ENCODE measurements around the gene FILIP1L.
A peak's percentile ranks its signal among the peaks of the same experiment; 100 is the strongest.

Gene FILIP1L

GRCh38 chr3:100006570-100007271 lies 107.6 kb downstream of the FILIP1L start:
- DNase-seq, result no peak

- no peak for DNase-seq
Measured at GRCh38 chr3:100005665-100006393, 108.5 kb downstream of the FILIP1L start.

- no peak for DNase-seq
Measured at GRCh38 chr3:100004931-100005330, 109.4 kb downstream of the FILIP1L start.

- DNase-seq, result no peak
Measured at GRCh38 chr3:100003609-100004503, 110.4 kb downstream of the FILIP1L start.

GRCh38 chr3:100002599-100003350 lies 111.5 kb downstream of the FILIP1L start:
- DNase-seq, result peak; percentile 75

- peak; percentile 87 for DNase-seq
Measured at GRCh38 chr3:100001526-100002270, 112.6 kb downstream of the FILIP1L start.

- no peak for DNase-seq
Measured at GRCh38 chr3:100001083-100001482, 113.2 kb downstream of the FILIP1L start.

- no peak for DNase-seq
Measured at GRCh38 chr3:99999536-99999935, 114.8 kb downstream of the FILIP1L start.

- no peak for DNase-seq
Measured at GRCh38 chr3:99997293-99997692, 117.0 kb downstream of the FILIP1L start.

- no peak for DNase-seq
Measured at GRCh38 chr3:99990179-99990578, 124.1 kb downstream of the FILIP1L start.

GRCh38 chr3:99984668-99985067 lies 129.6 kb downstream of the FILIP1L start:
- no peak for DNase-seq

- no peak for DNase-seq
Measured at GRCh38 chr3:99984139-99984538, 130.2 kb downstream of the FILIP1L start.

GRCh38 chr3:99982650-99983049 lies 131.7 kb downstream of the FILIP1L start:
- DNase-seq, result no peak

GRCh38 chr3:99981138-99981537 lies 133.2 kb downstream of the FILIP1L start:
- no peak for DNase-seq

- no peak for DNase-seq
Measured at GRCh38 chr3:99980606-99981005, 133.7 kb downstream of the FILIP1L start.

- DNase-seq, result no peak
Measured at GRCh38 chr3:99978221-99978620, 136.1 kb downstream of the FILIP1L start.

- DNase-seq, result no peak
Measured at GRCh38 chr3:99976584-99976983, 137.7 kb downstream of the FILIP1L start.

GRCh38 chr3:99974989-99975388 lies 139.3 kb downstream of the FILIP1L start:
- no peak for DNase-seq

GRCh38 chr3:99972380-99973104 lies 141.8 kb downstream of the FILIP1L start:
- DNase-seq, result no peak

- no peak for DNase-seq
Measured at GRCh38 chr3:99971761-99972160, 142.5 kb downstream of the FILIP1L start.

- DNase-seq, result no peak
Measured at GRCh38 chr3:99970198-99970597, 144.1 kb downstream of the FILIP1L start.
